GM04504 (cell line): ENCODE results near the gene FCAMR.

Experiments
- DNase-seq: peaks from one replicate; pipeline ENCODE4 v3.0.0-alpha.2; 2012; ENCODE audit warnings: low read depth

Gene FCAMR

GRCh38 chr1:206957639-206958038 lies 12.6 kb downstream of the FCAMR start:
- DNase-seq = no peak

GRCh38 chr1:206955476-206956451 lies 14.5 kb downstream of the FCAMR start:
- DNase-seq = peak; percentile 46

GRCh38 chr1:206954459-206955342 lies 15.6 kb downstream of the FCAMR start:
- DNase-seq = no peak

GRCh38 chr1:206953626-206954025 lies 16.6 kb downstream of the FCAMR start:
- no peak for DNase-seq

GRCh38 chr1:206953126-206953525 lies 17.1 kb downstream of the FCAMR start:
- DNase-seq = no peak

- DNase-seq = no peak
These were observed 18.1 kb downstream of the FCAMR start for GRCh38 chr1:206952171-206952570.

GRCh38 chr1:206951318-206952100 lies 18.8 kb downstream of the FCAMR start:
- no peak for DNase-seq

- no peak for DNase-seq
These were observed 20.6 kb downstream of the FCAMR start for GRCh38 chr1:206949641-206950040.

- no peak for DNase-seq
These were observed 21.1 kb downstream of the FCAMR start for GRCh38 chr1:206949208-206949607.

GRCh38 chr1:206947255-206947654 lies 23.0 kb downstream of the FCAMR start:
- DNase-seq = no peak

- no peak for DNase-seq
These were observed 24.0 kb downstream of the FCAMR start, which contains the start of gene PIGR for GRCh38 chr1:206946261-206946660. Gene PIGR (minus strand): TSS chr1:206946466. CDS start chr1:206940531, 5,935 bp downstream.

- no peak for DNase-seq
These were observed 24.5 kb downstream of the FCAMR start for GRCh38 chr1:206945779-206946178.

GRCh38 chr1:206944703-206945102 lies 25.6 kb downstream of the FCAMR start:
- no peak for DNase-seq

GRCh38 chr1:206941766-206942418 lies 28.4 kb downstream of the FCAMR start:
- DNase-seq = no peak

- no peak for DNase-seq
These were observed 29.7 kb downstream of the FCAMR start for GRCh38 chr1:206940588-206940936.

- DNase-seq = no peak
These were observed 30.2 kb downstream of the FCAMR start for GRCh38 chr1:206939841-206940587.

- DNase-seq = no peak
These were observed 31.1 kb downstream of the FCAMR start for GRCh38 chr1:206939131-206939530.

- no peak for DNase-seq
These were observed 32.8 kb downstream of the FCAMR start for GRCh38 chr1:206937425-206937824.

- no peak for DNase-seq
These were observed 34.7 kb downstream of the FCAMR start for GRCh38 chr1:206935491-206936067.

- no peak for DNase-seq
These were observed 36.8 kb downstream of the FCAMR start for GRCh38 chr1:206933333-206933945.
